Measurements from ENCODE around the gene IGLL1.
"Not testable (repeated sequence)": the region's sequence is repeated elsewhere in the genome, so short reads cannot be mapped to it uniquely, and the experiment has no call there.

Gene IGLL1

GRCh38 chr22:23579870-23580575 lies at the start of gene IGLL1:
TSS of gene IGLL1 (minus strand) at chr22:23580290. CDS start at chr22:23580190, 100 bp downstream.
- TF ChIP-seq, protein P1, sequence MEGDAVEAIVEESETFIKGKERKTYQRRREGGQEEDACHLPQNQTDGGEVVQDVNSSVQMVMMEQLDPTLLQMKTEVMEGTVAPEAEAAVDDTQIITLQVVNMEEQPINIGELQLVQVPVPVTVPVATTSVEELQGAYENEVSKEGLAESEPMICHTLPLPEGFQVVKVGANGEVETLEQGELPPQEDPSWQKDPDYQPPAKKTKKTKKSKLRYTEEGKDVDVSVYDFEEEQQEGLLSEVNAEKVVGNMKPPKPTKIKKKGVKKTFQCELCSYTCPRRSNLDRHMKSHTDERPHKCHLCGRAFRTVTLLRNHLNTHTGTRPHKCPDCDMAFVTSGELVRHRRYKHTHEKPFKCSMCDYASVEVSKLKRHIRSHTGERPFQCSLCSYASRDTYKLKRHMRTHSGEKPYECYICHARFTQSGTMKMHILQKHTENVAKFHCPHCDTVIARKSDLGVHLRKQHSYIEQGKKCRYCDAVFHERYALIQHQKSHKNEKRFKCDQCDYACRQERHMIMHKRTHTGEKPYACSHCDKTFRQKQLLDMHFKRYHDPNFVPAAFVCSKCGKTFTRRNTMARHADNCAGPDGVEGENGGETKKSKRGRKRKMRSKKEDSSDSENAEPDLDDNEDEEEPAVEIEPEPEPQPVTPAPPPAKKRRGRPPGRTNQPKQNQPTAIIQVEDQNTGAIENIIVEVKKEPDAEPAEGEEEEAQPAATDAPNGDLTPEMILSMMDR (IDR thresholded peaks at IDR 0.05; ENCODE audit: insufficient read depth, low read length, poor library complexity, severe bottlenecking): no peak
- H3K36me3 ChIP-seq (ENCODE audit: control insufficient read depth, insufficient read depth, low read length): no peaks in the 10 kb centered on the region
- no peak within 1 kb of the TSS for H3K4me3 ChIP-seq (replicated peaks; ENCODE audit: low read depth, low read length)
- peaks cover 4% of the 10 kb centered on the region; the same call in 1 of the 2 replicates for H3K27me3 ChIP-seq (replicated peaks; ENCODE audit: control insufficient read depth, insufficient read depth, low read length)
- DNase-seq (ENCODE audit: extremely low read depth, insufficient read length): no peak

GRCh38 chr22:23628056-23628743 lies 48.1 kb upstream of the IGLL1 start:
- not testable (repeated sequence) for H3K36me3 ChIP-seq (ENCODE audit: control insufficient read depth, insufficient read depth, low read length); H3K27me3 ChIP-seq (replicated peaks; ENCODE audit: control insufficient read depth, insufficient read depth, low read length); H3K4me3 ChIP-seq (replicated peaks; ENCODE audit: low read depth, low read length); DNase-seq (ENCODE audit: extremely low read depth, insufficient read length)

DNA sequence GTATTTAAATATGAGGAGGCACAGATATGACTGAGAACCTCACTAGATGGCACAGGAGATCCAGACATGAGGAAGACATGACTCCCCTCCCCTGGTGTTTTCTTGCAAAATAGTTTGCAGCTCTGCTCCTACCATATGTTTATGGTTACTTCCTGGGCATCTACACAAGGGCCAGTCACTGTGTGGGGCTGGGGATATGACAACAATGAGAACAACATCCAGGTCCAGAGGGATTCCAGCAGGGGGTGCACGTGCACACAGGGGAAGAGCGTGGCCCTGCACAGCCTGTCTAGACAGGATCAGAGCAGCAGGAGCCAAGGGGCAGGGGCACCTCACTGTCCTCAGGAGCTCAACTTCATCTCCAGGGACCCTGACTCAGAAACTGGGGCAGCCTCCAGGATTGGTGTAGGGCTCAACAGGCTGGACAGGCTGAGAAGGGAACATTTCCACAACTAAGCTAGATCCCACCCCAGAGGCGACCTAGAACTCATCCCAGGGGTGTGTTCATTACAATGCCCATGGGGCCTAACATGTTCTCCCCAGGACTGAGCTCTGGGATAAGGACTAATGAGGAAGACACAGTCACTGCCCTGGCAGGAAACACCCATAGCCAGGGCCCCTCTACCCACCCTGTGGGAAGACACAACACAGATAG lies 47.4 kb upstream of the IGLL1 start:
- H3K36me3 ChIP-seq (ENCODE audit: control insufficient read depth, insufficient read depth, low read length); DNase-seq (ENCODE audit: extremely low read depth, insufficient read length); H3K4me3 ChIP-seq (replicated peaks; ENCODE audit: low read depth, low read length); H3K27me3 ChIP-seq (replicated peaks; ENCODE audit: control insufficient read depth, insufficient read depth, low read length): not testable (repeated sequence)
- TF ChIP-seq, protein P1 (IDR thresholded peaks at IDR 0.05; ENCODE audit: insufficient read depth, low read length, poor library complexity, severe bottlenecking): peak; percentile 53

DNA sequence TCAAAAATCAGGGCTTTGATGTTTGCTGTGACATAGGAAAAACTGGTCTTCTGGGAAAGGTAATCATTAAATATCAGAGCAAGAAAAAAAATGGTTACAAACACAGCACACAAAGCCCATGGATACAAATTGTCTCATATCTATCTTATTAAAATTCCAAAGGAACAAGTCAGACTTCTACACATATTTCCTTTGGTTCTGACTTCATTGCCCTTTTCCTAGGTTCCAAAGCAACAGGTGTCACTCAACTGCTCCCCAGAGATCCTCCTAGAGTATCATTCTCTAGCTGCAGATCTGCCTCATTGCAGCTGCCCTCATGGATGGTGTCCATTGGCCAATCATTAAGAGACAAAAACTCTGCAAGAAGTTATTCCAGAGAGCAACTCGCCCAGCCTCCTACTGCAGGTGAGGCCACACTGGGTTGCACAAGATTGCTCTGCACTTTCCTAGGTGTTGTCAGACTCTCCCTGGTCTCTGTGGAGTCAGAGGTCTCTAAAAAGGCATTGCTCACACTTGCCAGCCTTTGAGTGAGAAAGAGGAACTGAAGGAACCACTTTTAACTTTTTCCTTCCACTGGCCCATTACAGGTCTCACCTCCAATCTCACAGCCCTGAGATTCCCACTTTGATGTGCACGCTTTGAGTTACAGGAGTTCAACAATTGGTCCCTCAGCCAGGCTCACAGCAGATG lies 46.3 kb upstream of the IGLL1 start:
- no peak for DNase-seq (ENCODE audit: extremely low read depth, insufficient read length)
- TF ChIP-seq, protein P1 (IDR thresholded peaks at IDR 0.05; ENCODE audit: insufficient read depth, low read length, poor library complexity, severe bottlenecking): no peak
- Histone ChIP-seq H3K36me3 (ENCODE audit: control insufficient read depth, insufficient read depth, low read length) (no peaks in the 10 kb centered on the region), H3K27me3 (replicated peaks; ENCODE audit: control insufficient read depth, insufficient read depth, low read length) (no peaks in the 10 kb centered on the region), H3K4me3 (replicated peaks; ENCODE audit: low read depth, low read length) (no peak overlapping the region)

DNA sequence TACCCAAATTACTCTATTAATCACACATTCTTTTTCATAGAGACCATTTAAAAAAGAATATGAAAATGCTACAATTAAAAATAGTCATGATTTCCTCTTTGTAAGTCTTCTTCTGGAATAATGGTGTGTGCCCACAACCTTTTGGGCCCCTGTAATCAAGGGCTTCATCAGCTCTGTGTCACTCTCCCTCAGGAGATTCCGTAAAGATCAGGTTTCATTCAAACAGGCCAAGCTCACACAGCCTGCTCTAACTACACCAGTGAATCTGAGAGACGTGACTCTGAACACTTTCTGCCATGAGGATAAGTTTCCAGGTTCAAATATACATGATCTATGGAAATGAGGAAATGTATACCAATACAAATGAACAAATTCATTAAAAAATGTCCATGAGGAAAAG lies 42.5 kb upstream of the IGLL1 start:
- Histone ChIP-seq H3K36me3 (ENCODE audit: control insufficient read depth, insufficient read depth, low read length) (no peaks in the 10 kb centered on the region), H3K4me3 (replicated peaks; ENCODE audit: low read depth, low read length) (no peak overlapping the region), H3K27me3 (replicated peaks; ENCODE audit: control insufficient read depth, insufficient read depth, low read length) (no peaks in the 10 kb centered on the region)
- DNase-seq (ENCODE audit: extremely low read depth, insufficient read length): no peak
- TF ChIP-seq, protein P1 (IDR thresholded peaks at IDR 0.05; ENCODE audit: insufficient read depth, low read length, poor library complexity, severe bottlenecking): no peak

- not testable (repeated sequence) for DNase-seq (ENCODE audit: extremely low read depth, insufficient read length); H3K4me3 ChIP-seq (replicated peaks; ENCODE audit: low read depth, low read length); H3K36me3 ChIP-seq (ENCODE audit: control insufficient read depth, insufficient read depth, low read length); H3K27me3 ChIP-seq (replicated peaks; ENCODE audit: control insufficient read depth, insufficient read depth, low read length)
These were observed 41.8 kb upstream of the IGLL1 start for GRCh38 chr22:23621916-23622315.

All from GM06990 (cell line).